Amygdala (tissue), 56 donors: ENCODE data around the gene BMAL1.

Experiments used
- DNase-seq, 56 donors: peaks; one replicate each; lab custom pipeline; 2025; lab: John Stamatoyannopoulos, UW

BMAL1 gene

GRCh38 chr11:13314676-13315394 lies 37.2 kb downstream of the BMAL1 start:
- no peak for DNase-seq

GRCh38 chr11:13315517-13316432 lies 38.2 kb downstream of the BMAL1 start:
- no peak for DNase-seq

GRCh38 chr11:13316528-13316961 lies 39.0 kb downstream of the BMAL1 start:
- peak in 3 of 56 donors; percentile 15 to 31 (median 21) for DNase-seq

- no peak for DNase-seq
Measured at GRCh38 chr11:13317293-13318080, 39.9 kb downstream of the BMAL1 start.

- DNase-seq, result no peak
Measured at GRCh38 chr11:13318498-13319295, 41.1 kb downstream of the BMAL1 start.

- DNase-seq, result no peak
Measured at GRCh38 chr11:13320688-13321087, 43.1 kb downstream of the BMAL1 start.

- no peak for DNase-seq
Measured at GRCh38 chr11:13321431-13321830, 43.8 kb downstream of the BMAL1 start.

- DNase-seq, result no peak
Measured at GRCh38 chr11:13324141-13324540, 46.6 kb downstream of the BMAL1 start.

GRCh38 chr11:13324709-13325108 lies 47.1 kb downstream of the BMAL1 start:
- DNase-seq, result peak in 17 of 56 donors; percentile 13 to 79 (median 35)

GRCh38 chr11:13327421-13327820 lies 49.8 kb downstream of the BMAL1 start:
- DNase-seq, result no peak

GRCh38 chr11:13328286-13328685 lies 50.7 kb downstream of the BMAL1 start:
- no peak for DNase-seq

- peak in 2 of 56 donors; percentile 21 to 28 for DNase-seq
Measured at GRCh38 chr11:13329670-13330356, 52.2 kb downstream of the BMAL1 start.

- DNase-seq, result no peak
Measured at GRCh38 chr11:13332124-13332523, 54.5 kb downstream of the BMAL1 start.

- no peak for DNase-seq
Measured at GRCh38 chr11:13333456-13333957, 55.9 kb downstream of the BMAL1 start.

GRCh38 chr11:13334034-13334786 lies 56.6 kb downstream of the BMAL1 start:
- no peak for DNase-seq

- peak in 19 of 56 donors; percentile 8 to 73 (median 18) for DNase-seq
Measured at GRCh38 chr11:13335319-13335718, 57.7 kb downstream of the BMAL1 start.

GRCh38 chr11:13336246-13336878 lies 58.8 kb downstream of the BMAL1 start:
- DNase-seq, result no peak

- no peak for DNase-seq
Measured at GRCh38 chr11:13338019-13338426, 60.4 kb downstream of the BMAL1 start.
